Measurements from ENCODE around the gene NPC1L1.

Gene NPC1L1

DNA sequence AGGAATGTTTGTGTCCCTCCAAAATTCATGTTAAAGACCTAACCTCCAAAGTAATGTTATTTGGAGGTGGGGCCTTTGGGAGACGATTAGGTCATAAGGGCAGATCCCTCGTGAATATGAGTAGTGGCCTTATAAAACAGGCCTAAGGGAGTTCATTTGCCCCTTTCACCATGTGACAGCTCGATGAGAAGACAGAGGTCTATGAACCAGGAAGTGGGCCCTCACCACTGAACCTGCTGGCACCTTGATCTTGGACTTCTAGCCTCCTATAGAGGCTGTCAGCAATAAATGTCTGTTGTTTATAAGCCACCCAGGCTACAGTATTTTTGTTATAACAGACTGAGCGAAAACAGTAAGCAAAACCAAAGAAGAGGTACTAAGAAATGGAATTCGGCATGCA is 64.8 kb downstream of the NPC1L1 start:
- no peak for DNase-seq (ENCODE audit: low spot score)
- FAIRE-seq, result no peak

- peak; percentile 78 for DNase-seq (ENCODE audit: low spot score)
- FAIRE-seq, result peak; percentile 63
Observed at GRCh38 chr7:44473295-44473694, 67.8 kb downstream of the NPC1L1 start.

DNA sequence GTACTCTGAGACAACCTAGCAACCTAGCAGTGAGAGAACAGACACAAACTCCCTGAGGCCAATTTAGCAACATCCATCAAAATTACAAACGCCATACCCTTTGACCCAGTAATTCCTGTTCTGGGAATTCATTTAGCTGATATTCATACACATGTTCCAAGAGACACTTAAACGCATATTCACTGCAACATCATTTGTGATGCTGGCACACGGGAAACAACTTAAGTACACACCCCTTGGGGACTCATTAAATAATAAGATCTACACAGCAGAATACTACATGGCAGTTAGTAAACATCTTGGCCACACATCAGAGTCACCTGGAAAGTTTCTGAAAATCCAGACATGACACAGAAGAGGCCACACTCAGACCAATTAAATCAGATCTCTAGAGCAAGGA is 68.3 kb downstream of the NPC1L1 start:
- DNase-seq (ENCODE audit: low spot score) (no peak), FAIRE-seq (no peak)

DNA sequence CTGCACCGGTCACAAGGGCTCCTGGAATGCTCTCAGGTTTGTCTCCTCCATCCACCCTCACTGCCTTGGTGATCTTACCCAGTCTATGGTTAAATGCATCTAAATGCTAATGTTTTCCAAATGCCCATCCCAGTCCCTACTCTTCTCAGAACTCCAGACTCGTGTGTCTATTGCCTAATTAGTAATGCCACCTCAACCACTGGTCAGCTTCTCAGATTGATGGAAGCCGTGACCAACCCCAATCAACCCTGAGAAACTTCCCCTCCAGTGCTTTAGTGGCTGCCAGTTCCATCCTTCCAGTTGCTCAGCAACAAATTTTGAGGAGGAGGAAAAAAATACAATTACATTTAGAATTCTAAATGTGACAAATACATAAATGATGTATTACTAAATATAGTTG is 69.3 kb downstream of the NPC1L1 start:
- FAIRE-seq, result no peak
- no peak for DNase-seq (ENCODE audit: low spot score)

GRCh38 chr7:44471436-44471835 is 69.7 kb downstream of the NPC1L1 start:
- no peak for FAIRE-seq
- no peak for DNase-seq (ENCODE audit: low spot score)

DNA sequence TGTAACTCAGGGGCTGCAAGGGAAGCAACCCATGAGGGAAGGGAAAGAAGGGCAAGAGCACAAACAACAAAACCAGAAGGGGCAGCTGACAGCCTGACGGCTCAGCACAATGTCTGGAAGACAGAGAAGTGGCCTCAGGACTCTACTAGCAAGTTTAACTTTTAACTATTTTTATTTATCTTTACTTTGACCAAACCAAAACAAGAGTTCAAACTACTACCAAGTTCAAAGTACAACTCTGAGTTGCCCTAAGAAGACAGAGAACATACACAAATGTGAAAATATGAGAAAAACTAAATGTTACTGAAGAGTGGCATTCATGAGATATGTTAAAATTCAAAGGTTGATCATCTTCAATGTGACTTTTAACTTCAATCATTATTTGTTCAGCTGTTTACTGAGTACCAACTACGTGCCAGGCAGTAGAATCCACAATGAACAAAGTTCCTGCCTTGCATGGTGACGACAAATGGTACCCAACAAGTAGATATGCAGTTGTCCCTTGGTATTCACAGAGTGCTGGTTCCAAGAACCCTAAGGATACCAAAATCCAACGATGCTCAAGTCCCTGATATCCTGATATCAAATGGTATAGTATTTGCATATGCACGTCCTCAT is 70.4 kb downstream of the NPC1L1 start:
- no peak for FAIRE-seq
- no peak for DNase-seq (ENCODE audit: low spot score)

DNA sequence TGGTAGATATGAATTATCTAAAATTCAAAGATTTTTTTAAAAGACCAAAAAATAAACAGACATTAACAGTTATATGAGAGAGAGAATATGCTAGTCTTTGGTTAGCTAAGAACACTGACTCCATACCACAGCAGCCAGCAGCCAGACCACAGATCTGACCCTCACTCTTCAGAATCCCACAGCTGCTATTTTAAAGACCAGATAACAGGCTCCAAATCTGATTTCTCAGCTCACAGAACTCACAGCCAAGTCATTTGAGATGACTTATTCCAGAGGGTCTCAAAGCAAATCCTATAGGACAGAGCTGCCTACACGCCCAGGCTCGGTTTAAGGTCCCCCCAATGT is 71.0 kb downstream of the NPC1L1 start:
- DNase-seq (ENCODE audit: low spot score) (no peak), FAIRE-seq (no peak)

DNA sequence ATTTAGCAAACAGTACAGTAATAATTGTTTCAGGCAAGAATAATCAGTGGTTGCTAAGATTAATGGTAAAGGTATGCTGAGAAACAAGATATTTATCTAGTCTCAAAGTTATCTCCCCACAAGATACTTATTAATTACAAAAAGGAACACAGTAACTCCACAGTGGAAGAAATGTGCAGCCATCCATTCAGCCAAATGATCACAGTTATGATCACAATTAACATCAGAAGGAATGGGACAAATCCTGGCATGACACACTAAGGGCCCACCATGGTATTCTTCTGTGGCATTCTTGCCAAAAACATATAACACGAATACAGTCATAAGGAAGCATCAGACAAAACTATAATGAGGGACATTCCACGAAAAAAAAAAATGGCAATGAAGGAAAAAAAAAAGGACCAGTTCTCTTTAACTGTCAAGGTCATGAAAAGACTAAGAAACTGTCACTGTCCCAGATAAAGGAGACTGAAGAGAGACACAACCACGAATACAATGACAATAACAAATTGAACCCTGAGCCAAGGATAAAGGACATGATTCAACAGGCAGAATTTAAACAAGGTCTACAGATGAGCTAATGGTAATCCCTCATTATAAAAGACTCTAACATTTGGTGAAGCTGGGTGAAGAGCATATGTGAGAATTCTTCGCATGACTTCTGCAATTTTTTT is 71.5 kb downstream of the NPC1L1 start:
- DNase-seq (ENCODE audit: low spot score), result peak; percentile 54
- peak; percentile 93 for FAIRE-seq

GRCh38 chr7:44467217-44467548 is 73.9 kb downstream of the NPC1L1 start:
- no peak for DNase-seq (ENCODE audit: low spot score)
- FAIRE-seq, result no peak

GRCh38 chr7:44466300-44467216 is 74.6 kb downstream of the NPC1L1 start:
- DNase-seq (ENCODE audit: low spot score), result no peak
- FAIRE-seq, result no peak

- no peak for FAIRE-seq
- DNase-seq (ENCODE audit: low spot score), result no peak
Observed at GRCh38 chr7:44465490-44465889, 75.6 kb downstream of the NPC1L1 start.

DNA sequence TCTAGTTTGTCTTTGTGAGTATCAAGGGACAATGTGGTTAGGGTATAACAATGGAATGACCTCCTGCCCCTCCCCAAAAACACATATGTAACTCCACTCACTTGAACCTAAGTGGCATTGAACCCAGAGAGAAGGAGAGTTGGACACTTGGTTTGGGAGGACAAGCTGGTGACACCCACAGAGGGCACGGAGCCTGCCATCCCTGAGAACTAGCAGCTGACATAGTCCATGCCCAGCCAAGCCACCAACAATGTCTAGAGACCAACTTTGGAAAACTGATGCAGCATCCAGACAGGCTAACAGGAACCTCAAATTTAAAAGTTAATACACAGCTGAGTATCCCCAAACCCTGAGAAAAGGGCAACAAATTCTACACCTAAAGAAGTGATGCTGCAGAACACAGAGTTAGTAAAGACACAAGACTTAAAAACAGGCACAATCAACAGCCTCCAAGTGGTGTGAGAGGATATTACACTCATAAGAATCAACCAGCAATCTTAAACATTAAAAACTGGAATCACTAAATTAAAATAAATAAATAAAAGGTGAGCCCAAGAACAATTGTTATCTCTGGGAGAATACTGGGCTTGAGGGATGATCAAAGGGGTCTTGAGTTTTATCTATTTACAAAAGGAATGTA is 77.8 kb downstream of the NPC1L1 start:
- FAIRE-seq, result peak; percentile 30
- no peak for DNase-seq (ENCODE audit: low spot score)

Data from RCC 7860 (cell line).